Measurements from ENCODE around the gene SPDYE6. TPM values are rescaled to one million over a fixed set of nuclear protein-coding genes. Genes with fewer than 3 reads are reported as not detected.

The SPDYE6 gene
- polyA plus RNA-seq, 3 donors: 0.12 to 0.29 TPM; not detected in 1

DNA sequence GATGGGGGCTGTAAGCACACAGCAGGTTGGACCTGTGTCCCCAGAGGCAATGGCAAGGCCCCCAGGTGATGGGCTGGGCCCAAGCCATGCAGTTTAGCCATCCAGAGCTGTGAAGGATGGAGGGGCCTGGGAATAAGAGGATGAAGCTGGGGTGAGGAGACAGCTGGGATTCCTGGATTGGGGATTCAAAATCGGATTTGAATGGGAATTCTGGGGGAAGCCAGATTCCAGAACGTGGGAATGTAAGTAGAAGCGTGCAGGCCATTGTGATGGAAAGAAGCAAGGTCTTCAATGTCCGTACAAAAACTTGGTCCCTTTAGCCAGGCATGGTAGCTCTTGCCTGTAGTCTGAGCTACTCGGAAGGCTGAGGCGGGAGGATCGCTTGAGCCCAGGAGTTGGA, 59.7 kb downstream of the SPDYE6 start:
- Histone ChIP-seq H3K27ac (ENCODE audit: low read depth in 1 of 2, low read length in 2 of 2) (no peak overlapping the region), H3K27me3 (ENCODE audit: control insufficient read depth in 2 of 2, insufficient read depth in 2 of 2, low read length in 2 of 2) (no peaks in the 10 kb centered on the region), H3K36me3 (replicated peaks in 1 of 2; ENCODE audit: control insufficient read depth in 1 of 2, insufficient read depth in 2 of 2, low read length in 2 of 2) (peaks cover 3 to 13% of the 10 kb centered on the region in 2 donors), H3K4me1 (ENCODE audit: control insufficient read depth in 1 of 2, insufficient read depth in 2 of 2, low read length in 2 of 2) (peaks cover 9 to 11% of the 10 kb centered on the region in 2 donors), H2AFZ (ENCODE audit: insufficient read depth, low read depth, low read length, poor library complexity, severe bottlenecking) (no peak overlapping the region), H3K9ac (ENCODE audit: insufficient read depth, low read length, poor library complexity, severe bottlenecking) (no peak overlapping the region), H4K20me1 (ENCODE audit: insufficient read depth, low read length) (peaks cover 94% of the 10 kb centered on the region), H3K79me2 (ENCODE audit: insufficient read depth, low read length) (peaks cover 4% of the 10 kb centered on the region), H3K4me3 (replicated peaks in 1 of 3; ENCODE audit: low read depth in 2 of 3, low read length in 3 of 3) (no peak overlapping the region), H3K9me3 (replicated peaks in 1 of 2; ENCODE audit: control insufficient read depth in 1 of 2, insufficient read depth in 1 of 2, low read length in 2 of 2) (no peaks in the 10 kb centered on the region), H3K4me2 (replicated peaks; ENCODE audit: extremely low read depth, low read length, poor library complexity, severe bottlenecking) (no peak overlapping the region)
- DNase-seq: no peak
- peaks cover 22% of the 10 kb centered on the region for H3K4me1 Mint-ChIP-seq
- H3K9me3 Mint-ChIP-seq: peaks cover 0 to 1% (median 0%) of the 10 kb centered on the region in 7 donors
- TF ChIP-seq, protein P1, sequence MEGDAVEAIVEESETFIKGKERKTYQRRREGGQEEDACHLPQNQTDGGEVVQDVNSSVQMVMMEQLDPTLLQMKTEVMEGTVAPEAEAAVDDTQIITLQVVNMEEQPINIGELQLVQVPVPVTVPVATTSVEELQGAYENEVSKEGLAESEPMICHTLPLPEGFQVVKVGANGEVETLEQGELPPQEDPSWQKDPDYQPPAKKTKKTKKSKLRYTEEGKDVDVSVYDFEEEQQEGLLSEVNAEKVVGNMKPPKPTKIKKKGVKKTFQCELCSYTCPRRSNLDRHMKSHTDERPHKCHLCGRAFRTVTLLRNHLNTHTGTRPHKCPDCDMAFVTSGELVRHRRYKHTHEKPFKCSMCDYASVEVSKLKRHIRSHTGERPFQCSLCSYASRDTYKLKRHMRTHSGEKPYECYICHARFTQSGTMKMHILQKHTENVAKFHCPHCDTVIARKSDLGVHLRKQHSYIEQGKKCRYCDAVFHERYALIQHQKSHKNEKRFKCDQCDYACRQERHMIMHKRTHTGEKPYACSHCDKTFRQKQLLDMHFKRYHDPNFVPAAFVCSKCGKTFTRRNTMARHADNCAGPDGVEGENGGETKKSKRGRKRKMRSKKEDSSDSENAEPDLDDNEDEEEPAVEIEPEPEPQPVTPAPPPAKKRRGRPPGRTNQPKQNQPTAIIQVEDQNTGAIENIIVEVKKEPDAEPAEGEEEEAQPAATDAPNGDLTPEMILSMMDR (IDR thresholded peaks at IDR 0.05): no peak
- H3K36me3 Mint-ChIP-seq: peaks cover 17 to 23% of the 10 kb centered on the region in 2 donors
- H3K27ac Mint-ChIP-seq: no peak overlapping the region
- intact Hi-C loops (cut with micrococcal nuclease): no loop called here
- no peak overlapping the region for H3K4me3 Mint-ChIP-seq
- peaks cover 0 to 1% (median 0%) of the 10 kb centered on the region in 3 donors for H3K27me3 Mint-ChIP-seq (ENCODE audit: low read depth in 3 of 3)
- 96% methylated on average over 7 of the region's 7 CpGs for WGBS (ENCODE audit: insufficient coverage)

DNA sequence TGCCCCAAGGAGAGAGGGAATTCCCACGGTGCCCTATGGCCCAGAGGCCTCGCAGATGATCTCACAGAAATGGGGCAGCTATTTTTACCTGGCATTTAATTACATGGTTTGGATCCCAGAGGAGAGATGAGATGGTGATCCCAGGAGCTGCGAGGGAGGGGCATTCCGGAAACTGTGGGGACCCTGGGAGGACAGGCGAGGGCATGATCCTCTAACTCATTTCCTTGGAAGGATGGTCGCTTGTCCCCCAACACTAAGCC, 60.1 kb downstream of the SPDYE6 start:
- Histone ChIP-seq H3K4me1 (ENCODE audit: control insufficient read depth in 1 of 2, insufficient read depth in 2 of 2, low read length in 2 of 2) (peaks cover 9 to 11% of the 10 kb centered on the region in 2 donors), H3K4me3 (replicated peaks in 1 of 3; ENCODE audit: low read depth in 2 of 3, low read length in 3 of 3) (no peak overlapping the region), H3K27ac (ENCODE audit: low read depth in 1 of 2, low read length in 2 of 2) (no peak overlapping the region), H3K9ac (ENCODE audit: insufficient read depth, low read length, poor library complexity, severe bottlenecking) (no peak overlapping the region), H3K9me3 (replicated peaks in 1 of 2; ENCODE audit: control insufficient read depth in 1 of 2, insufficient read depth in 1 of 2, low read length in 2 of 2) (no peaks in the 10 kb centered on the region), H3K79me2 (ENCODE audit: insufficient read depth, low read length) (peaks cover 4% of the 10 kb centered on the region), H3K4me2 (replicated peaks; ENCODE audit: extremely low read depth, low read length, poor library complexity, severe bottlenecking) (no peak overlapping the region), H4K20me1 (ENCODE audit: insufficient read depth, low read length) (peaks cover 94% of the 10 kb centered on the region), H3K27me3 (ENCODE audit: control insufficient read depth in 2 of 2, insufficient read depth in 2 of 2, low read length in 2 of 2) (no peaks in the 10 kb centered on the region), H2AFZ (ENCODE audit: insufficient read depth, low read depth, low read length, poor library complexity, severe bottlenecking) (no peak overlapping the region), H3K36me3 (replicated peaks in 1 of 2; ENCODE audit: control insufficient read depth in 1 of 2, insufficient read depth in 2 of 2, low read length in 2 of 2) (peaks cover 0 to 9% of the 10 kb centered on the region in 2 donors)
- Mint-ChIP-seq H3K9me3 (peaks cover 0 to 1% (median 0%) of the 10 kb centered on the region in 7 donors), H3K27me3 (ENCODE audit: low read depth in 3 of 3) (peaks cover 0 to 1% (median 0%) of the 10 kb centered on the region in 3 donors), H3K4me3 (no peak overlapping the region), H3K27ac (no peak overlapping the region), H3K4me1 (peaks cover 23% of the 10 kb centered on the region), H3K36me3 (peaks cover 20 to 21% of the 10 kb centered on the region in 2 donors)
- intact Hi-C loops (cut with micrococcal nuclease): no loop called here
- no peak for DNase-seq
- TF ChIP-seq, protein P1 (IDR thresholded peaks at IDR 0.05): no peak
- WGBS (ENCODE audit: insufficient coverage): 91% methylated on average over 6 of the region's 6 CpGs

Small RNAs within 50 kb of the gene (small RNA-seq; reads per million reads assigned to genes)
- gene AC091390.4 (ENCODE audit: insufficient read length, low read depth) (not detected), gene MIR548O (ENCODE audit: insufficient read length, low read depth) (not detected), gene RF00019 (ENCODE audit: insufficient read length, low read depth) (not detected)

Other genes starting within 250 kb of the SPDYE6 start
- gene SH2B2, start 69.6 kb downstream of the SPDYE6 start, polyA plus RNA-seq: 10 to 100 TPM in 1 of 3 donors, 1 to 10 TPM in 2; 3.8 to 26.3 (median 4.7) TPM
- 10 to 100 TPM in 1 of 3 donors, 1 to 10 TPM in 2; 6.6 to 27.0 (median 7.4) TPM for gene PRKRIP1, start 39.9 kb upstream of the SPDYE6 start, polyA plus RNA-seq
- 10 to 100 TPM; 27.5 to 50.0 (median 38.2) TPM for gene ORAI2, start 77.1 kb upstream of the SPDYE6 start, polyA plus RNA-seq
- 10 to 100 TPM in 1 of 3 donors, 1 to 10 TPM in 2; 2.9 to 11.8 (median 9.7) TPM for gene ALKBH4, start 108.4 kb upstream of the SPDYE6 start, polyA plus RNA-seq
- gene LRWD1, start 108.5 kb upstream of the SPDYE6 start, polyA plus RNA-seq: 10 to 100 TPM in 1 of 3 donors, 1 to 10 TPM in 2; 5.4 to 10.7 (median 6.1) TPM
- 100 to 1,000 TPM in 1 of 3 donors, 10 to 100 TPM in 2; 65.7 to 104 (median 85.0) TPM for gene POLR2J, start 122.5 kb upstream of the SPDYE6 start, polyA plus RNA-seq
- 10 to 100 TPM in 2 of 3 donors, 1 to 10 TPM in 1; 6.3 to 24.1 (median 20.1) TPM for gene RASA4B, start 161.3 kb upstream of the SPDYE6 start, polyA plus RNA-seq
- gene UPK3BL2, start 187.3 kb upstream of the SPDYE6 start, polyA plus RNA-seq: 10 to 100 TPM in 1 of 3 donors, under 1 TPM in 2; 0.30 to 94.8 (median 0.39) TPM
- gene SPDYE2, start 194.8 kb upstream of the SPDYE6 start, polyA plus RNA-seq: not detected
- 100 to 1,000 TPM in 1 of 3 donors, 10 to 100 TPM in 2; 24.4 to 133 (median 24.9) TPM for gene POLR2J3, start 216.1 kb upstream of the SPDYE6 start, polyA plus RNA-seq